PC-3 (cell line): ENCODE measurements around the gene ALDOA. TPM values are rescaled to one million over a fixed set of nuclear protein-coding genes. Genes with fewer than 3 reads are reported as not detected.

ENCODE experiments used
- ATAC-seq: fragments of 200-7000 bp; cut with Tn5 transposase; 2 replicates; pipeline ENCODE4 v1.9.1; 2020; ENCODE audit warnings: mild to moderate bottlenecking, moderate library complexity
- BruUV-seq: library from RNA; stranded (reverse); fragments of 400-500 nt; replicated peaks from 2 replicates; lab custom pipeline; 2021; lab: Mats Ljungman, UMichigan
- CTCF ChIA-PET: fragments of 300-600 bp; sonication (Branson Sonifier 250); formaldehyde crosslinking; loops from one replicate; lab custom pipeline; 2022; ENCODE audit warnings: antibody characterized with exemption; lab: Charles Lee
- POLR2A ChIA-PET: fragments of 300-600 bp; sonication (Branson Sonifier 250); formaldehyde crosslinking; loops from one replicate; lab custom pipeline; 2022; ENCODE audit warnings: antibody characterized with exemption; ENCODE audit not compliant: unreplicated experiment; lab: Charles Lee
- DNase-seq: peaks from one replicate; pipeline ENCODE4 v3.0.0-alpha.2; 2015
- H2AFZ ChIP-seq: fragments of 300-600 bp; sonication (generic); 2 replicates; pipeline ENCODE4 v1.6.0; 2016; ENCODE audit warnings: antibody characterized with exemption, low read length
- H3F3A ChIP-seq: fragments of 300-600 bp; sonication (generic); one replicate; pipeline ENCODE4 v1.6.0; 2017; ENCODE audit warnings: antibody characterized with exemption, low read length, control low read depth, mild to moderate bottlenecking; ENCODE audit not compliant: unreplicated experiment
- H3K27ac ChIP-seq: fragments of 300-600 bp; sonication (generic); 2 replicates; pipeline ENCODE4 v1.5.1; 2016; ENCODE audit warnings: mild to moderate bottlenecking, low read length
- H3K27me3 ChIP-seq: fragments of 300-600 bp; sonication (generic); 2 replicates; pipeline ENCODE4 v1.6.1; 2016; ENCODE audit warnings: low read length, mixed read lengths
- H3K36me3 ChIP-seq: fragments of 300-600 bp; sonication (generic); 2 replicates; pipeline ENCODE4 v1.6.1; 2016; ENCODE audit warnings: low read depth, mixed run types, low read length, mixed read lengths
- H3K4me1 ChIP-seq: fragments of 300-600 bp; sonication (generic); 2 replicates; pipeline ENCODE4 v1.5.1; 2016; ENCODE audit warnings: low read length; ENCODE audit not compliant: insufficient read depth
- H3K4me2 ChIP-seq: fragments of 300-600 bp; sonication (generic); 2 replicates; pipeline ENCODE4 v1.6.0; 2016; ENCODE audit warnings: low read length
- H3K4me3 ChIP-seq: fragments of 300-600 bp; sonication (generic); 2 replicates; pipeline ENCODE4 v1.5.1; 2016; ENCODE audit warnings: mild to moderate bottlenecking, low read length, mixed read lengths
- H3K79me2 ChIP-seq: fragments of 300-600 bp; sonication (generic); 2 replicates; pipeline ENCODE4 v1.6.1; 2017; ENCODE audit warnings: low read length, mixed read lengths
- H3K9ac ChIP-seq: fragments of 300-600 bp; sonication (generic); 2 replicates; pipeline ENCODE4 v1.6.0; 2016; ENCODE audit warnings: mild to moderate bottlenecking, low read length
- H3K9me2 ChIP-seq: fragments of 300-600 bp; sonication (generic); replicated peaks from 2 replicates; pipeline ENCODE4 v1.6.1; 2016; ENCODE audit warnings: mixed run types, low read length, mixed read lengths
- H3K9me3 ChIP-seq: fragments of 300-600 bp; sonication (generic); 2 replicates; pipeline ENCODE4 v1.6.1; 2016; ENCODE audit warnings: low read length, mixed read lengths
- H4K20me1 ChIP-seq: fragments of 300-600 bp; sonication (generic); 2 replicates; pipeline ENCODE4 v1.6.1; 2016; ENCODE audit warnings: low read length, mixed read lengths
- EZH2 ChIP-seq: fragments of 300-600 bp; sonication (generic); IDR thresholded peaks from one replicate; pipeline ENCODE4 v1.6.1; 2017; ENCODE audit warnings: antibody characterized with exemption, mild to moderate bottlenecking, low read length; ENCODE audit not compliant: unreplicated experiment
- EZH2phosphoT487 ChIP-seq: fragments of 300-600 bp; sonication (generic); IDR thresholded peaks from 2 replicates; pipeline ENCODE4 v1.6.1; 2018; ENCODE audit warnings: mild to moderate bottlenecking, antibody characterized with exemption, low read length, borderline replicate concordance
- intact Hi-C: fragments of 100-400 bp; cut with micrococcal nuclease; formaldehyde crosslinking; loops from 2 replicates; pipeline ENCODE4 v1.9.0; 2023
- total RNA-seq: library from RNA; depleted of rRNA; stranded (reverse); fragments of >200 nt; gene quantifications from 2 replicates; pipeline ENCODE4 v1.2.3, GENCODE V29; 2014
- TF ChIP-seq, protein P1 (sequence below): fragments of 300-600 bp; sonication (generic); conservative IDR thresholded peaks from 2 replicates; pipeline ENCODE4 v1.5.1; 2017; ENCODE audit warnings: antibody characterized with exemption, low read depth, mild to moderate bottlenecking, low read length

Gene ALDOA
- total RNA-seq, 1 experiment from 2014 or later: 2,048 TPM

DNA sequence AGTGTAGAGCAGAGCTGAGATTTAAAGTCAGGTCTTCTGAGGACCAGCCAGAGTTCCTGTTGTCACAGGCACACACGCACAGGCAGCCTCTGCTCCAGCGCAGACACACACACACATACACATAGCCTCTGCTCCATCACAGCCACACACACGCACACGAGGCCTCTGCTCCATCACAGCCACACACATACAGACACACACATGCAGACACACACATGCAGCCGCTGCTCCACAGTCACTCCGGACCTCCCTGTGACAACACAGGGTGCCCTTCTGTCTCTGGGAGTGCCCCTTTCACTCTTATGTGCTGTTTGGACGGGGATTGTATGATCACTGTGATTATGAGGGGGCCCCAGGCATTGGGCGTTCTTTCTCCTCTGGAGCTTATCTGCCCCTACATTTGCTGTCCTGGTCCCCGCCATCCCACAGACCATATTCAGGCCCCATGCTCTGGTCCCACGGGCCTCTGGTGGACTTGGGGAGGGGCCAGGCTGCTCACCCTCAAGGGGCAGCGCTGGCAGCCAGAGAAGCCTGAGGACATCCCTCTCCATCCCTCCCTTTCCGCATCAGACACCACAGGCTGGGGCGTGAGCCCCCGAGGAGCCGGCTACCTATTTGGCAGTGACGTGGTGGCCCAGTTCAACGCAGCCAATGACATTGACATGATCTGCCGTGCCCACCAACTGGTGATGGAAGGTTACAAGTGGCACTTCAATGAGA, 18.7 kb downstream of the ALDOA start:
- peaks cover 8% of the 10 kb centered on the region; the same call in 1 of the 2 replicates for H3K36me3 ChIP-seq

DNA sequence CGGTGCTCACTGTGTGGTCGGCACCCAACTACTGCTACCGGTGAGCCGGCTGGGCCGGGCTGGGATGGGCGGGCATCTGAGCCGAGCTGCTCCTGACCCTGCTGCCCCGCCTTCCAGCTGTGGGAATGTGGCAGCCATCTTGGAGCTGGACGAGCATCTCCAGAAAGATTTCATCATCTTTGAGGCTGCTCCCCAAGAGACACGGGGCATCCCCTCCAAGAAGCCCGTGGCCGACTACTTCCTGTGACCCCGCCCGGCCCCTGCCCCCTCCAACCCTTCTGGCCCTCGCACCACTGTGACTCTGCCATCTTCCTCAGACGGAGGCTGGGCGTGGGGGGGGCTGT, 19.2 kb downstream of the ALDOA start:
- CTCF ChIA-PET: no interaction called here
- H3K4me1 ChIP-seq: peaks cover 6% of the 10 kb centered on the region
- no peaks in the 10 kb centered on the region for H3F3A ChIP-seq
- H3K27ac ChIP-seq: no peak overlapping the region
- TF ChIP-seq, protein P1, sequence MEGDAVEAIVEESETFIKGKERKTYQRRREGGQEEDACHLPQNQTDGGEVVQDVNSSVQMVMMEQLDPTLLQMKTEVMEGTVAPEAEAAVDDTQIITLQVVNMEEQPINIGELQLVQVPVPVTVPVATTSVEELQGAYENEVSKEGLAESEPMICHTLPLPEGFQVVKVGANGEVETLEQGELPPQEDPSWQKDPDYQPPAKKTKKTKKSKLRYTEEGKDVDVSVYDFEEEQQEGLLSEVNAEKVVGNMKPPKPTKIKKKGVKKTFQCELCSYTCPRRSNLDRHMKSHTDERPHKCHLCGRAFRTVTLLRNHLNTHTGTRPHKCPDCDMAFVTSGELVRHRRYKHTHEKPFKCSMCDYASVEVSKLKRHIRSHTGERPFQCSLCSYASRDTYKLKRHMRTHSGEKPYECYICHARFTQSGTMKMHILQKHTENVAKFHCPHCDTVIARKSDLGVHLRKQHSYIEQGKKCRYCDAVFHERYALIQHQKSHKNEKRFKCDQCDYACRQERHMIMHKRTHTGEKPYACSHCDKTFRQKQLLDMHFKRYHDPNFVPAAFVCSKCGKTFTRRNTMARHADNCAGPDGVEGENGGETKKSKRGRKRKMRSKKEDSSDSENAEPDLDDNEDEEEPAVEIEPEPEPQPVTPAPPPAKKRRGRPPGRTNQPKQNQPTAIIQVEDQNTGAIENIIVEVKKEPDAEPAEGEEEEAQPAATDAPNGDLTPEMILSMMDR: no peak
- TF ChIP-seq EZH2 (no peak), EZH2phosphoT487 (no peak)
- H3K36me3 ChIP-seq: peaks cover 5% of the 10 kb centered on the region; the same call in 1 of the 2 replicates
- no peaks in the 10 kb centered on the region for H4K20me1 ChIP-seq
- no peak for DNase-seq
- H3K27me3 ChIP-seq: no peaks in the 10 kb centered on the region
- BruUV-seq: no TSS peak
- H3K9me3 ChIP-seq: no peaks in the 10 kb centered on the region
- H3K4me2 ChIP-seq: no peak overlapping the region
- no peak overlapping the region for H3K4me3 ChIP-seq
- ATAC-seq: no peak
- no peak overlapping the region for H2AFZ ChIP-seq
- no peak overlapping the region for H3K9ac ChIP-seq
- POLR2A ChIA-PET: no interaction called here
- peaks cover 3% of the 10 kb centered on the region for H3K79me2 ChIP-seq
- no peaks in the 10 kb centered on the region for H3K9me2 ChIP-seq
- intact Hi-C loops: no loop called here

More for the DNA sequence above, 18.7 kb downstream of the ALDOA start:
- no TSS peak for BruUV-seq
- H3K9ac ChIP-seq: no peak overlapping the region
- H3K9me3 ChIP-seq: no peaks in the 10 kb centered on the region
- no peak for TF ChIP-seq EZH2
- TF ChIP-seq, protein P1: no peak
- no peak for TF ChIP-seq EZH2phosphoT487
- POLR2A ChIA-PET: no interaction called here
- no peak overlapping the region for H3K4me2 ChIP-seq
- ATAC-seq (no peak), DNase-seq (no peak)
- H3K27ac ChIP-seq: no peak overlapping the region
- H3K4me3 ChIP-seq: no peak overlapping the region
- intact Hi-C loops: no loop called here
- H2AFZ ChIP-seq: no peak overlapping the region
- no peaks in the 10 kb centered on the region for H4K20me1 ChIP-seq
- peaks cover 9% of the 10 kb centered on the region for H3K79me2 ChIP-seq
- H3F3A ChIP-seq: no peaks in the 10 kb centered on the region
- CTCF ChIA-PET: no interaction called here
- H3K9me2 ChIP-seq: no peaks in the 10 kb centered on the region
- peaks cover 2% of the 10 kb centered on the region for H3K4me1 ChIP-seq
- H3K27me3 ChIP-seq: no peaks in the 10 kb centered on the region

DNA sequence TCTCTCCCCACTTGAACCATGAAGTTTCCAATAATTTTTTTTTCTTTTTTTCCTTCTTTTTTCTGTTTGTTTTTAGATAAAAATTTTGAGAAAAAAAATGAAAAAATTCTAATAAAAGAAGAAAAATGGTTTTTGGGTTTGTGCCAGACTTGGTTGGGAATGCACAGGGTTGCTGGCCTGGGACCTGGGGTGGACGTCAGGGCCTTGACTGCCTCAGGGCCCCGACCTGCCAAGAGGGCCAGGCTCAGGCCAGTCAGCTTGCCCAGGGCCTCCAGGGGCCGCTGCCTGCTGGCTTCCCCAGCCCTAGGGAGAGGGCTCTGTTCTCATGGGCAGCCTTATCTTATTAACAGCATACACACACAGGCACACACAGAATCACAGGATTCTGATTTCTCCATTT, 19.7 kb downstream of the ALDOA start:
- no peak overlapping the region for H3K4me3 ChIP-seq
- ChIA-PET POLR2A (no interaction called here), CTCF (no interaction called here)
- no peaks in the 10 kb centered on the region for H3K9me3 ChIP-seq
- no peak for TF ChIP-seq EZH2phosphoT487
- TF ChIP-seq EZH2: no peak
- TF ChIP-seq, protein P1: no peak
- no peak overlapping the region for H2AFZ ChIP-seq
- peaks cover 2% of the 10 kb centered on the region for H3F3A ChIP-seq
- no peaks in the 10 kb centered on the region for H3K9me2 ChIP-seq
- peaks cover 4% of the 10 kb centered on the region; the same call in 1 of the 2 replicates for H3K36me3 ChIP-seq
- no peak overlapping the region for H3K27ac ChIP-seq
- no peaks in the 10 kb centered on the region for H3K79me2 ChIP-seq
- intact Hi-C loops: no loop called here
- H3K4me1 ChIP-seq: peaks cover 10% of the 10 kb centered on the region
- no peaks in the 10 kb centered on the region for H3K27me3 ChIP-seq
- DNase-seq (no peak), ATAC-seq (no peak)
- no peak overlapping the region for H3K9ac ChIP-seq
- BruUV-seq: no TSS peak
- H4K20me1 ChIP-seq: no peaks in the 10 kb centered on the region
- no peak overlapping the region for H3K4me2 ChIP-seq
